Kasumi-1 (cell line): ENCODE results near the gene MEAF6.
A peak's percentile ranks its signal among the peaks of the same experiment; 100 is the strongest.

ENCODE experiments used
- DNase-seq, 2 experiments: peaks; one replicate each; lab custom pipeline; 2025; lab: John Stamatoyannopoulos, UW

Gene MEAF6

GRCh38 chr1:37484325-37485051, 30.1 kb downstream of the MEAF6 start:
- DNase-seq: no peak

DNA sequence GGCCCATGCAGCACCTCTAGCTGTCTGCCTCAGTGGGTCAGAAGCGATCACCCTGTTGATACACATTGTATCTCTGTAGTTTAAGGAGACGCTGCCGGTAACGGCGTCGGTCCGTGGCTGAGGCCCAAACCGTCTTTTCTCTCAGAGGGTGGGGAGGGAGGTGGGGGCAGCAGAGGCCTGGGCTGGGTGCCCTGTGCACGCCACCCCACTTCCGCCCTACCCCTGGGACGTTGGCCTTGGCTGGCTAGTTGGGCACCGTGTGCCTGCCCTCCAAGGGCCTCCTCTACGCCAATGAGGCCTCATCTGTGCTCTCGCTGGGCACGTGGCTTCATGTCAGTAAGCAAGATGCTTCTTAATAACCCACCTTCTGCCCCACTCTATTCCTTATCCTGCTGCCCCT, 30.8 kb downstream of the MEAF6 start:
- DNase-seq: no peak

GRCh38 chr1:37482796-37483744, 31.5 kb downstream of the MEAF6 start:
- no peak for DNase-seq

DNA sequence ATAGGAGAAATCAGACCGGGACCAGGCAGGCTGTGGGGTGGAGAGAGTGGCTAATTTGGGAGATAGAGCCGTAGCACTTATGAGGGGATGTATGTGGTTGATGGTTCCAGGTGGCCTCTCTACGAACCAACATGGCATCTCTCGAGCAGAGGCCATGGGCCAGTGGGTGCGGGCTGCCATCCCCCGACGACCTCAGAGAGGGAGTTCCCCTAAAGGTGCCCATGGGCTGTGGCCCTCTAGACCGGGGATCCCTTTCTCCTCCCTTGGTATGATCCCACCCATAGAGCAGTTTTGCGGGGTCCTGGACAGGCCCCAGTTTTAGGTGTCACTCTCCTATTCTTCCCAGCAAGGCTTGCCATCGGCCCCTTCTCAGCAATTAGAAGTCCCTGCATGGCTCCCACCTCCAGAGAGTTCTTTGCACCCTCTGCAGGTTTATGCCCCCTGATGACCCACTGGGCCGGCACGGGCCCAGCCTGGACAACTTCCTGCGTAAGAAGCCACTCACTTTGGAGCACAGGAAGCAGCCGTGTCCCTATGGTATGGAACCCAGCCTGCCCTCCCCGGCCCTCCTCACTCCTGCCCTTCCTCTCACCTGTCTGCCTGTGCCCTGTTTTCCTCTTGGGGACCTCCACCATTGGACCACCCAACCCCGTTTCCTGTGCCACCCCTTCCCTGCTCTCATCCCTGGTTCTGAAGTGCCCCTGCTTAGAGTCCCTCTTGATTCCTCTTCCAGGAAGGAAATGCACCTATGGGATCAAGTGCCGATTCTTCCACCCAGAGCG, 32.4 kb downstream of the MEAF6 start:
- no peak for DNase-seq

GRCh38 chr1:37481289-37482003, 33.1 kb downstream of the MEAF6 start:
- no peak for DNase-seq

- DNase-seq: no peak
Measured at GRCh38 chr1:37480581-37481288, 33.8 kb downstream of the MEAF6 start.

DNA sequence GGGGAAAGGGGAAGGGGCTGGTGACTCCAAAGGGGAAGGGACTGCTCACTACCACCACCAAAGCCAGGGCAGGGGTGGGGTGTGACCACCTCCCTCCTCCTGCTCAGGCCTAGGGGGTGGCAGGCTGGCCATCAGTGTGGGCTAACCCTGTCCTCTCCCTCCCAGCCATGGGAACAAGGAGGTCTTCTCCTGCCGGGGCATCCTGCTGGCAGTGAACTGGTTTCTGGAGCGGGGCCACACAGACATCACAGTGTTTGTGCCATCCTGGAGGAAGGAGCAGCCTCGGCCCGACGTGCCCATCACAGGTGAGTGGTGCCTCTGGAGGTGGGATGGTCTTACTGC, 34.5 kb downstream of the MEAF6 start:
- DNase-seq: no peak

GRCh38 chr1:37479255-37480124, 35.1 kb downstream of the MEAF6 start:
- DNase-seq: peak; percentile 60 to 78

- DNase-seq: peak; percentile 24 to 54
Measured at GRCh38 chr1:37478890-37479254, 35.7 kb downstream of the MEAF6 start.

DNA sequence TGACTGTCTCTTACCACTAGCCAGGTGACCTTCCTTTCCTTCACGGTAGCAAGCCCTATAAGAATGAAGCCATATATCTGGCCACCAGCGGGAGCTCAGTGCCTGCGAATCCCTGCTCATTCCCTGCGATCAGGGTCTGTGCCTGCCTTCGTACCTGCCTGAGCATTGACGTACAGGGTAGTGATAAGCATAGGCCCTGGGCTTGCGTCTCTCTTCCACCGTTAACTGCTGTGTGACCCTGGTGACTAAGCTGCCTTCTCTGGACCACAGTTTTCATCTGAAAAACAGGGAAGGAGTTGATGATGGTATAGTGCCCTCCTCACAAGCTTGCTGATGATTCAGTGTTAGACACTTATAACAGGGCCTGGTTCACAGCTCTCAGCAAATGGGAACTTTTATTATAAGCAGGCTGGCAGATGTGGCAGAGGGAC, 36.1 kb downstream of the MEAF6 start:
- peak; percentile 24 to 54 for DNase-seq

DNA sequence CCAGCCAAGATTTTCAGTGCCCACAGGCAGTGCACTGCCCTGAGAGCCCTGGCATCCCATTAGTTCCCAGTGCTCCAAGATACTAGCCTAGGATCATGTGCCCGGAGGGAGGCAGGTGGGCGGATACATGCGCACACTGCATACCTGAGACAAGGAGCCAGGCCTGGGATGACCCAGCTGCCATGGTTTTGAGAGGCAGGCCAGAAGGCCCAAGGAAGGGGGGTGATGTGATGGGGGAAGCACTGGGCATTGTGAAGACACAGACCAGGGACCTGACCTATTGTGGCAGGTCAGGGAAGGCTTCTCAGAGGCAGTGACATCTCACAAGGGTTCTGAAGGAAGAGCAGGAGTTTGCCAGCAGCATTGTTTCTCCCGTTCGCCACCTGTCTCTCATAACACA, 36.6 kb downstream of the MEAF6 start:
- DNase-seq: no peak

GRCh38 chr1:37477198-37477931, 37.2 kb downstream of the MEAF6 start:
- peak; percentile 45 to 61 for DNase-seq

DNA sequence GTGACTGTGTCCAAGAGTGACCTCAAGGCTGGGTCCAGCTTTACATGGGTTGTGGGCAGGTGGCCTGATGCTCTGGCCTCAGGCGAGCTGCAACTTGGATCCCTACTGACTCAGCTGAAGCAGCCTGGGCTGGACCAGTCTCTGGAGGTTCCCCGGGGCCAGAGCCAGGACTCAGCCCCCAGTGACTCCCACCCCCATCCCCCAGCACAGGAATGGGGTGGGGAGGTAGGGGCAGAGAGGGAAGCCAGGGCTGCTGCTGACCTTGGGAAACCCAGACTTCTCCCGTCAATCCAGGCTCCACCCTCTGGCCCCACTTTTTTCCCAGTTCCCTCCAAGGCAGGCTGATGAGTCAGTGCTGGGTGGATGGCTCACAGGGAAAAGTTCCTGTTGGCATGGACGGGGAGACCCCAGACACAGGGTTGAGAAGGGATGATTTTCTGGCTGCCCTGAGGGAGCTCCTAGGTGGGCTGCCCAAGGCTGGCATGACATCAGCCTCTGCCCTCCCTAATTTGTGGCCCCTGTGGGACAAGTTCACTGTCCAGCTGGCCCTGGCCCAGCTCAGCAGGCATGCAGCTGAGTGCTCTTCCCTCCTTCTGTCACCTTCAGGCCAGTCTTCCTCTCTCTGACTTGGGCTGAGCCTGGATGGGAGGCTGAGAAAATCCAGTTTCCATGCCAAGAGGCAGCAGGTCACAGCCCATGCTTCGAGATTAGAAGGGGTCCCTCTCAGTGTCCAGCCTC, 37.9 kb downstream of the MEAF6 start:
- DNase-seq: peak in 1 of 2 experiments; percentile 38

GRCh38 chr1:37476087-37476452, 38.5 kb downstream of the MEAF6 start:
- no peak for DNase-seq

DNA sequence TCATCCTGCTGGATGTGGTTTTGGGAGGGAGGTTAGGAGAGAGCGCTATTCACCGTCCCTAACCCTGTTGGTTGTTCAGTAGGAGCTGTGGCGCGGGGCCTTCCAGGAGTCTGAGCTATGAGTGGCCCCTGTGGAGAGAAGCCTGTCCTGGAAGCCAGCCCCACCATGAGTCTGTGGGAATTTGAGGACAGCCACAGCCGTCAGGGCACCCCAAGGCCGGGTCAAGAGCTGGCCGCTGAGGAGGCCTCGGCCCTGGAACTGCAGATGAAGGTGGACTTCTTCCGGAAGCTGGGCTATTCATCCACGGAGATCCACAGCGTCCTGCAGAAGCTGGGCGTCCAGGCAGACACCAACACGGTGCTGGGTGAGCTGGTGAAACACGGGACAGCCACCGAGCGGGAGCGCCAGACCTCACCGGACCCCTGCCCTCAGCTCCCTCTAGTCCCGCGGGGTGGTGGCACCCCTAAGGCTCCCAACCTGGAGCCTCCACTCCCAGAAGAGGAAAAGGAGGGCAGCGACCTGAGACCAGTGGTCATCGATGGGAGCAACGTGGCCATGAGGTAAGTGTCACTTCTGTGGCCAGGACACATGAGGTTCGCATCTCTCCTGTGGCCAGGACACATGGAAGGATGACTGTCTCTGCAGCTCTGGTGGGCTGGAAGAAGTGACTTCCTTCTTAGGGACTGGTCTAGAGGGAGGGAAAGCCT, 39.0 kb downstream of the MEAF6 start:
- no peak for DNase-seq

DNA sequence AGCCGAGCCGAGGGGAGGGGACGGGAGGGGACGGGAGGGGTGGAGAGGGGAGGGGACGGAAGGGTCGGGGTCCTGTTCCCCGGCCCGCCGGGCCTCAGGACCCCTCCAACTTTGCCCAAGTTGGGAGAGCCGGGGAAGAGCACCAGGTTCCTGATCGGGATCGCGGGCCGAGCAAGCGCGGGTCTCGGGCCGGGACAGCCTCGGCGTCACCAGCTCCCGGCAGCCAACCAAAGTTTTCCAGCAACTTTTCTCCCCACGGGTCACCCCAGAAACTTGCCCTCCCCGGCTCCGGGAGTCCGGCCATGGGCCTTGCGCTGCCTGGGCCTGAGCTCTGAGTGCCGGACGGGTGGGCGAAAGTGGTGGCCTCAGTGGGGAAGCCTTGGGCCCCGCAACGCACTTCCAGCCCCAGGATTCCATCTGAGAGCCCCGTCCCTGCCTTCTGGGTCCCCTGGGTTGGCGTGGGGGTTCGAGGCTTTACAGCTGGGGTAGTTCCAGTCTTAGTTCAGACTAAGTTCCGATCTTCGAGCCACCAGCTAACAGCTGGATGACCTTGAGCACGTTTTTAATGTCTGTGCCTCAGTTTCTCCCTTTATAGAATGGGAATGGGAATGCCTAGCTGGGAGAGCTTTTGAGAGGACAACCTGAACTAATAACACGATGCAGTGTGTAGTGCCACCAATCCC, 39.7 kb downstream of the MEAF6 start:
- no peak for DNase-seq

GRCh38 chr1:37474046-37474696, 40.4 kb downstream of the MEAF6 start, which contains the start of gene ZC3H12A:
TSS of gene ZC3H12A (plus strand) at chr1:37474580. CDS start at chr1:37475497, 917 bp downstream.
- DNase-seq: peak; percentile 58 to 70
